Left renal pelvis (tissue), 4 donors: ENCODE data around the gene GABRA1. TPM values are rescaled to one million over a fixed set of nuclear protein-coding genes. Genes with fewer than 3 reads are reported as not detected.

Source experiments
- DNase-seq, 4 donors: peaks; one replicate each; pipeline ENCODE4 v3.0.0-alpha.2; 2013; ENCODE audit warnings: low read depth in 4 of 4, low spot score in 3 of 4
- polyA plus RNA-seq, 4 donors: library from polyadenylated mRNA; unstranded; fragments of 120-200 nt; gene quantifications; one replicate each; pipeline ENCODE4 v1.2.1, GENCODE V29; 2013; ENCODE audit not compliant: insufficient read length in 4 of 4

GABRA1 gene
- polyA plus RNA-seq, result under 1 TPM in 1 of 4 donors, not detected in 3; 0.11 TPM

DNA sequence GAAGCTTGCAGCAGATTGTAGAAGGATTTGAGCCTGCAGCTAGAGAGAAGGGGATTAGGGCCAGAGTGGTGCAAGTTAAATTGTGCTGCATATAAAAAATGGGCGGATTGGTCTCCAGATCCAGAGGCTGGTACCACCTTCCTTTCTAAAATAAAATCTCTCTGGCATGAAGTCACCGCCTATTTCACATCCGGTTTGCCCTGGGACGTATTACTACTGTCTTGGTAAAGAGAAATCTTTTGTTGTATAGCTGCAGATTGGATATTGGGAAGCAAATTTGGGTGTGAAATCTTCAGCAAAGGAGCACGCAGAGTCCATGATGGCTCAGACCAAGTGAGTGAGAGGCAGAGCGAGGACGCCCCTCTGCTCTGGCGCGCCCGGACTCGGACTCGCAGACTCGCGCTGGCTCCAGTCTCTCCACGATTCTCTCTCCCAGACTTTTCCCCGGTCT lies at the start of gene GABRA1:
GABRA1 (plus strand) TSS at position 180 of the 451 bp plus-strand sequence. CDS start 2,691 bp downstream, outside the sequence.
- no peak for DNase-seq

DNA sequence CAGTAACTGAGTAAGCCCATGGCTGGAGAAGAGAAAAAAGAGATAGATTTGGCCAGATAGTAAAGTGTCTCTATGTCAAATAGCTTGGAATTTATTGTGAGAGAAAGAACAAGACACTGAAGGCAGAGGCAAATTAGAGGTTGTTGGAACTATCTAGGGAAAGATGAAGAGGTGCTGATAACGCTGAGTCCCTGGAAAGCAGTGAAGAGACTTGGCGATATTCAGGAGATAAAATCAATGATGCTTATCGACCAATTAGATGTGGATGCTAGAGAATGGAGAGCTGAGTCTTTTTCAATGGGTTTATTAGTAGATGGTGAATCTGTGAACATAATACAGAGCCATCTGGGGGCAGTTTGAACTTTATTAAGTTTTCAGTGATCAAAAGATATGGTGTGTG lies 48.6 kb upstream of the GABRA1 start:
- no peak for DNase-seq

DNA sequence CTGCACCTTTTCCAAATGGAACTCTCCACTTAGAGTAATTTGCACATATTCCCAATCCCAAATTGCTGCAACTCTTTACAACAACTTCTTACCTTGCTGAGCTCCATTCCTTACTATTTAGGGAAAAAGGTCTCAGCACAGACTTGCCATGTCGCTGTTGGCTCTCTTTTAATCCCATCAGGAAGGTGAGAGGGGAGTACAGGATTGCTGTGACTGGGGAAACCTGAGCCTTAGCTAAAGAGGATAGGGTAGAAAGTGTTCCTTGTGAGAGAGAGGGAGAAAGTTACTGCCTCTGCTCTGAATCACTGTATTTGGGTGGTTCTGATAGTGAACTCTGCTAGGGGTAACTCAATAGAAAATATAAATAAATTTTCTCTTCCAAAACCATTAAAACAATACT lies 43.7 kb upstream of the GABRA1 start:
- no peak for DNase-seq

DNA sequence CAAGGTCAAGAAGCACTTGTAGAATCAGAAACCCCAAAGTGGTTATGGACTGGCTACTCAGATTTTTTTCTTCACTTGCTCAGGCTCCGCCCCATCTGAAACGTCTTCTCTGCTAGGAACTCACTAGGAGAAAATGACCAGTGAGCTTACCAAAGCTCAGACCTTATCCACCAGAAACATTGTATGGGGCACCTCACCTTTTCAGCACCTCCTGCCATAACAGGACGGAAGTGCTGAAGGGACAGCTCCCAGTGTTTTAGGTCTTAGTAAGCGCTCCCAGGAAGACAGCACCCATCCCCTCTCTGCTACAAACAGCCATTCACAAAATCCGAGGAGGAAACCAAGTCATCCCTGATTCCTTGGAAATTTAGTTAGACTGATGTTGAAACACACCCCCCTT lies 1.2 kb upstream of the GABRA1 start:
- DNase-seq, result peak; percentile 10 to 64 (median 26)

DNA sequence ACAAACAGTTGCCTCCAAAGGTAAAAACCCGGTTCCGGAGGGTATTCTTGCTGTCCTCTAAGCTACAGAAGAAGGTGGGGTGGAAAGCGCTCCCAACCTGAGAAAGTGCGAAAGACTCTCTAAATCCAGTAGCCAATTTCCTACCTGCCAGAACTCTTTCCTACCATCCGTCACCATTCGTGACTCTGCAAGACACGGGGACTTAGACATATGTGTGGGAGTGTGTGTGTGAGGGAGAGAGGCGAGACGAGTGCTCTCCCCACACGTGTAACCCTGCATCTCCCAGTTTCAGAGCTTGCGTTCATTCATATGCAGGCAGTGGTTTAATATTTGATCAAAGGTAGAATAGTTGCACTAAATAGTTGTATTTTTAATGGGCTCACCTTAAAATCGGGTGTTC lies 473 bp upstream of the GABRA1 start:
- no peak for DNase-seq

DNA sequence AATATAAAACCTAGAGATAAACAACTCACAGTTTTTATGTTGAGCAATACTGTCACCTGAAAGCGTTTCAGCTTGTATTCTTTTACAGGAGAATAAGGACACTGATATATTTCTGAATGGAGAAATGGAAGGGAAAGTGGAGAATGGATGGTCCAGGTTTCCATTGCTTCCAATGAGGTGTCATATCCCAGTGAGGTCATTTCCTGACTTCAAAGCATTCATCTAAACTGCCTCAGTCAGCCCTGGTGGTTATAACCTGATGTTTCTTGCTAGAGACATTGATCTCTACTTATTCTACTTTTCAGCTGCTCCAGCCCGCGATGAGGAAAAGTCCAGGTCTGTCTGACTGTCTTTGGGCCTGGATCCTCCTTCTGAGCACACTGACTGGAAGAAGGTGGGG lies 2.6 kb downstream of the GABRA1 start:
- DNase-seq, result no peak

DNA sequence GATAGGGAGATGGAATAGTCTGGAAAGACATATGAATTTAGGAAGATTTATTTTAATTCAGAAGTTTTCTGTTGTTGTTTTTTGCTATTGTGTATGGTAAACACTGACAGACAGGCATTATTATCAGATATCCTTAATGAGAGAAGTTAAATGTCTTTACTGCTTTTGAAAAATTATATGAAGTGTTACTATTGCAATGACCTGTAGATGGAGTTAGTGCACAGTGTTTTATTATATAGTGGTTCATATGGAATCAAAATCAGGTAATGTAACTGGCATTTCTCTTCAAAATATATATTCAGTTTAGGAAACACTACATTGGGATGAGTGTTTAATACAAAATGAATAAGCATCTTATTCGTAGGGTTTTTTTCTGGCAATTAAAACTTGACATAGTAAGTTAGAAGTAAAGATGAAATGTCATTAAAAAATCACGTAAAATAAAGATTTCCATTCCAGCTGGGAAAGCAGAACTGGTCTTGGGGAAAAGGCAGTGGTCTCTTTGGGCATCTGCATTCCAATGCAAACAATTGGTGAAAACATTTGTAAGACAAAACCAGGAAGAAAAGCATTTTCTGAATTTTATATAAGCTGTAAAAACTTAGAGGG lies 3.9 kb downstream of the GABRA1 start:
- DNase-seq, result no peak

DNA sequence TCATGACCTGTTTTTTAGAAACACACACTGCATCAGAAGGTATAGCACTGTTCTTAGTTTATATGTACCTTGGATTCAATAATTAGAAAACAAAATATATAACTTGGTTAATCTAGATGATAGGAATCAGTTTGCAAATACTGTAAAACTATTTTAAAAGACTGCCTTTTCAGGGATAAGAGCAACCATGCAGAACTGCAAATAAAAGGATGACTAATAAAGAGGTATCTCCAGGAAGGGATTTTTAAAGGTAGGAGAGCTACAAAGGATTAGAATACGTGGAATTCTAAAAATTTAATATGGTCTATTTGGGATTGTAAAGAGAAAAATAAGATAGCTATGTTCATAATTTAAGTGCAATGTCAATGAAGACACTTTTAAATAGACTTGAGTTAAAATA lies 9.4 kb downstream of the GABRA1 start:
- no peak for DNase-seq

DNA sequence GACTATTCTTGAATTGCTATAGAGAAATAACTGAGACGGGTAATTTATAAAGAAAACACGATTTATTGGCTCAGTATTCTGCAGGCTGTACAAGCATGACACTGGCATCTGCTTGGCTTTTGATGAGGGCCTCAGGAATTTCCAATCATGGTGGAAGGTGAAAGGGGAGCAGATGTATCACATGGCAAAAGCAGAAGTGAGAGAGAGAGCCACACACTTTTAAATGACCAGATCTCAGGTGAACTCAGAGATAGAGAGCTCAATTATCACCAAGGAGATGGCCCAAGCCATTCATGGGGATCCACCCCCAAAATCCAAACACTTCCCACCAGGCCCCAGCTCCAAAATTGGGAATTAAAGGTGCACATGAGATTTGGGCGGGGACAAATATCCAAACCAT lies 15.3 kb downstream of the GABRA1 start:
- no peak for DNase-seq

DNA sequence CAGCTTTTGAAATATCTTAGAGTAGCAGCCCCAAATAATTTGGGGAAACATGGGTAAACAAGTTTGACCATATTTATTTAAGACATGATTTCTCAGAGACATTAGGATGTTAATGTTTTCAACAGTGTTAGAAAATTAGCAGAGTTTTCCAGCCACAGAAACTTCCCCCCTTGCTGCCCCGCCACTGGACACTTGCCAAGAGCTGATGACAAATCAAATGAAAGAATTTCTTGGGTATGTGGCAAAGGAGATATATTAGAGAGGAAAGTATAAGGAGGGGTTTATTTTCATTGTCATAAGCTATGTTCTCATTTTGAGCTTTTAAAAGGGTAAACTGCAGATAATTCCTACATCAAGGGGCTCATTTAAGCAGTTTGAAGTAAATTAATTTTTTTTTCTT lies 15.9 kb downstream of the GABRA1 start:
- DNase-seq, result no peak

DNA sequence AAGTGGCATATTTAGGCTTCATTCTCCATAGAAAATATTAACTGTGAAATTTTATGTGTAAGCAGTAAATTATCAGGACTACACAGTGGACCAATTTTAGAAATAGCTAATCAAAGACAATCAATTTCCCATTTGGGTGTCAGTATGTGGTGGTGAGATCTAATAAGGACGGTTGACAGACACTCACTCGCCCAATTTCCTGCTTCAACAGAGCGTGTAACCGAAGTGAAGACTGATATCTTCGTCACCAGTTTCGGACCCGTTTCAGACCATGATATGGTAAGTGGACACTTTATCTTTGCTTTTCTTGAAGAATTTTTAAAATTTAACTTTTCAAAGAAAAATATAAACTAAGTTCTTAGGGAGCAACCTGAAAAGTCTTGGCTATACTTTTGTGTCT lies 17.6 kb downstream of the GABRA1 start:
- no peak for DNase-seq

DNA sequence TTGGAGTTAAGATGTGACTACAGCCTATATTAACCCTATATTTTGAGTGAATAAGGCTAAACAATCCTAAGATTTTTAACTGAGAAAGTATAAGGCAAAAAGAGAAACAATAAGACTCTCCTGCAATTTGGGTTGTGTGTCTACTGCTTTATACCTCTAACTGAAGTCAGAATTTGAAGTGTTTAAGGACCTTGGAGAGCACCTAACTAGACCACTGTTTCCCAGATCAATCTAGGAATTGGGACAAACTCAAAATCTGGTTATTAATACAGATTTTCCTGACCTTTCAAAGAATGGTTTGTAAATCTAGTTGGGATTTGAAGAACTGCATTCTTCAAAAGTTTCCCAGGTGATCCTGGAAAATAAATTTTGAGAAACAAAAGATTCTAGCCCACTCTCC lies 42.1 kb downstream of the GABRA1 start:
- DNase-seq, result no peak

DNA sequence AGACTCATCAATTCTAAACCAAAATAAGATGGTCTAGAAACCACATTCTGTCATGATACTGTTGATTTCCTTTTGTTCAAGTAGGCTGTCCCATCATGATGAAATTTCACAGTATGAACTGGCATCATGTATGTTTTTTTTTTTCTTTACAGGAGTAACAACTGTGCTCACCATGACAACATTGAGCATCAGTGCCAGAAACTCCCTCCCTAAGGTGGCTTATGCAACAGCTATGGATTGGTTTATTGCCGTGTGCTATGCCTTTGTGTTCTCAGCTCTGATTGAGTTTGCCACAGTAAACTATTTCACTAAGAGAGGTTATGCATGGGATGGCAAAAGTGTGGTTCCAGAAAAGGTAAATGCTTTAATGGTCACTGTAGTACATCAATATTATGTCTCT lies 47.6 kb downstream of the GABRA1 start:
- no peak for DNase-seq

DNA sequence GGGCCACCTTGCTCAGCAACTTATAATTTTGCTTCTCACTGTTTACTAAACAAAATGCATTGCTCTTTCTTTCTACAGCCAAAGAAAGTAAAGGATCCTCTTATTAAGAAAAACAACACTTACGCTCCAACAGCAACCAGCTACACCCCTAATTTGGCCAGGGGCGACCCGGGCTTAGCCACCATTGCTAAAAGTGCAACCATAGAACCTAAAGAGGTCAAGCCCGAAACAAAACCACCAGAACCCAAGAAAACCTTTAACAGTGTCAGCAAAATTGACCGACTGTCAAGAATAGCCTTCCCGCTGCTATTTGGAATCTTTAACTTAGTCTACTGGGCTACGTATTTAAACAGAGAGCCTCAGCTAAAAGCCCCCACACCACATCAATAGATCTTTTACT lies 49.1 kb downstream of the GABRA1 start:
- DNase-seq, result no peak

DNA sequence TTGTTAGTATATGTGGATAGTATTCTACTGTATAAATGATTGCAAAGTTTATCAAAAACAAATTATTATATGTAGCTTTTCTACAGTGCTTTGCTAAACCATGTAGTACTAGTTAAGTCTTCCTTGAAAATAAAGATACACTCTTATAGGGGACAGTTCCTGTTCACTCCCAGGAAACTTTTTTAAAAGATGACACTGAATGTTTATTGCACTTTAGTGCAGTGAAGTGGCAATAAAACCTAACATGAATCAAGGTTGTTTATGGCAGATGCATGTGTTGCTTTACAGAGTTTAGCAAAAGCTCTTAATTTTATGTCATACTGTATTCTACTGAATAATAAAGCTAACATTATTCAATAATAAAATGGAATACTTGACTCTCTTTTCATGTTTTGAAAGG lies 51.7 kb downstream of the GABRA1 start:
- DNase-seq, result no peak

DNA sequence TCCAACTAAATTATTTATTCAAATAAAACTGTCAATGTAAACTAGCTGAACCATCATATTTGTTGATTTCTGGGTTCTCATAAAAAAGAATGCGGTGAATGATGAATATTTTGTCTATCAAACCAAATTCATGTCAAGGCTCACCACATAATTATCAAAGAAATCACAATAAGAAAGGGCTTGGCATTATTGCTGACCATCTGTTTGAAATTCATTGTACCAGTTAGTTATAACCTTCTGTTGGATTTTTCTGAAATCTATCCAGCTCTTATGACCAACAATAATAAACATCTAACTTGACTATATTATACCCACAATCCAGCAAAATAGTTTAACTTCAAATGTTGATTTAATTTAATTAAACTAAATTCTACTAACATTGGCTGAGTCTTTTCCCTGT lies 53.1 kb downstream of the GABRA1 start:
- DNase-seq, result no peak

DNA sequence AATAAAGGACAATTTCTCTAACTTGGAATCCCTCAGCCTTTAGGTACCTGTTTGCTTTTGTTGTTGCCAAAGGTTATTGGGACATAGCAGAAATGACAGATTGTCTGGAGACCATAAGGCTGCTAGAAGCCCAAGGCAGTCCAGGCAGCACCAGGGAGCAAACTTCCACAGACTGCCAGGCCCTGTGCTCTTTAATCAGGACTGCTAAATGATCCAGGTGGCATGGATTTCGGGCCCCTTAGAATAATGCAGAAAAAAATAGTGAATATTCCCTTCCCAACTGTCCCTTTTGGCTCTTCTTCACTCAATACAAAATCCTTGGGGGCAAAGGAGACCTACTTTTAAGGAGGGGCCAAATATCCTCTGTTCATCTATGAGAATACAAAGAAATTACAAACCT lies 73.9 kb downstream of the GABRA1 start:
- no peak for DNase-seq

DNA sequence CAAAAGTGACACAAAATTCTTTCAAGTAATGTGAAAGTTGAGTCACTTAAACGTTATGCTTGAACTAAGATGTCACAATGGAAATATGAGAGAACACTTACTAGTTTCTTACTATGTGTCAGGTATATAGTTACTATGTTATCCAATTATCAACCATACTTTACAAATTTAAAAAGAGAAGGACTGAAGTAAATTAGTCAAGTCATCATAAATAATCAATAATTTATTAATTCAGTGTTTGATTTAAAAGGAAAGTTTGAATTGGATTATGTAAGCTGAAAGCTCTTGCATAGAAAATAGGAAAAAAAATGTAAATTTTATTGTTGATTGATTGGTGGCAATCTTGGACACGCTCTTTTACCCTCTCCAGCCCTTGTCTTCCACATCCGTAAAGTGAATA lies 76.3 kb downstream of the GABRA1 start:
- no peak for DNase-seq

DNA sequence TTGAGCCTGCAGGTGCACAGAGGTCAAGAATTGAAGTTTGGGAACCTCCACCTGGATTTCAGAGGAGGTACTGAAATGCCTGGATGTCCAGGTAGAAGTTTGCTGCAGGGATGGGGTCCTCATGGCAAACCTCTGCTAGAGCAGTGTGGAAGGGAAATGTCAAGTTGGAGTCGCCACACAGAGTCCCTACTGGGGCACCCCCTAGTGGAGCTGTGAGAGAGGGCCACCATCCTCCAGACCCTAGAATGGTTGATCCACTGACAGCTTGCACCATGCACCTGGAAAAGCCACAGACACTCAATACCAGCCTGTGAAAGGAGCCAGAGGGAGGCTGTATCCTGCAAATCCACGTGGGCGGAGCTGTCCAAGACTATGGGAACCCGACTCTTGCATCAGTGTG lies 78.0 kb downstream of the GABRA1 start:
- no peak for DNase-seq

DNA sequence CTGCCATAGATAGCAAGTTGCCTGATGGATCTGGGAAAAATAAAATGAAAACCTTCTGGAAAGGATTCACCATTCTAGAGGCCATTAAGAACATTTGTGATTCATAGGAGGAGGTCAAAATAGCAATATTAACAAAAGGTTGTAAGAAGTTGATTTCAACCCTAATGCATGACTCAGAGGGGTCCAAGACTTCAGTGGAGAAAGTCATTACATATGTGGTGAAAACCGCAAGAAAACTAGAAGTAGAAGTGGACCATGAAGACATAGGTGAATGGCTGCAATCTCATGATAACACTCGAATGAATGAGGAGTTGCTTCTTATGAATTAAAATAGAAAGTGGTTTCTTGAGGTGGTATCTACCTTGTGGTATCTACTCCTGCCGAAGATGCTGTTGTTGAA lies 86.6 kb downstream of the GABRA1 start:
- no peak for DNase-seq

DNA sequence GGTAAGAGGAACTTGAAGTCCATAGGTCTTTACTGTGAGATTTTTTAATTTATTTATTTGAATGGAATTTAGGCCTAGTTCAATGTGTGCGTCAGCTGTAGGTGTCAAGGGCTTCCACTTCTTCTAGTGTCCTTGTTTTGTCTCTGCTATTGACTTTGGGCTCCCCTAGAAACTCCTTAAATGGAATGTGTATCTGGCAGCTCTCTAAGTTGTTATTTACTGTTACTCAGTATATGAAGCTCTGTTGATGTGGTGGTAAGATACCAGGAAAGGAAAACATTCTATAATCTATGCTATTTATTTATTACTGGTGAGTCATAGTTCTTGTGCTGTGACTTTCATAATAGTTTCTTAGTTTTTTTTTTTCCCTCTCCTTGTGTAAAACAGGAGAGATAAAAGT lies 97.1 kb downstream of the GABRA1 start:
- no peak for DNase-seq

DNA sequence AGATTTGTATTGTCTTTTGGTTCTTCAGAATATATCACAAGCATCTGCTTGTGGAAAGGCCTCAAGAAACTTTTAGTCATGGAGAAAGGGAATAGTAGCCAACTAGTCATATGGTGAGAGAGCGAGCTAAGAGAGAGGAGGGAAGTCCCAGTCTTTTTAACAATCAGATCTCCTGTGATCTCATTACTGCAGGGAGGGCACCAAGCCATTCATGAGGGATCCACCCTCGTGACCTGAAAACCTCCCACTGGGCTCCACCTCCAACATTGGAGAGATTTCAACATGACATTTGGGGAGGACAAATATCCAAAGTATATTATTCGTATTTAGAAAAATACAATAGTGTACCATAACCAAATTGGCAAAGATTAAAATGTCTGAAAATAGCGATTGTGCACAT lies 99.0 kb downstream of the GABRA1 start:
- no peak for DNase-seq
